ENCODE measurements around the gene DPH1. TPM values are rescaled to one million over a fixed set of nuclear protein-coding genes. Genes with fewer than 3 reads are reported as not detected.
"Not testable (repeated sequence)": the region's sequence is repeated elsewhere in the genome, so short reads cannot be mapped to it uniquely, and the experiment has no call there.

The DPH1 gene
- 20.0 TPM for polyA plus RNA-seq (2013, experiment 1 of 2)
- 19.3 TPM for polyA plus RNA-seq (2013, experiment 2 of 2)

DNA sequence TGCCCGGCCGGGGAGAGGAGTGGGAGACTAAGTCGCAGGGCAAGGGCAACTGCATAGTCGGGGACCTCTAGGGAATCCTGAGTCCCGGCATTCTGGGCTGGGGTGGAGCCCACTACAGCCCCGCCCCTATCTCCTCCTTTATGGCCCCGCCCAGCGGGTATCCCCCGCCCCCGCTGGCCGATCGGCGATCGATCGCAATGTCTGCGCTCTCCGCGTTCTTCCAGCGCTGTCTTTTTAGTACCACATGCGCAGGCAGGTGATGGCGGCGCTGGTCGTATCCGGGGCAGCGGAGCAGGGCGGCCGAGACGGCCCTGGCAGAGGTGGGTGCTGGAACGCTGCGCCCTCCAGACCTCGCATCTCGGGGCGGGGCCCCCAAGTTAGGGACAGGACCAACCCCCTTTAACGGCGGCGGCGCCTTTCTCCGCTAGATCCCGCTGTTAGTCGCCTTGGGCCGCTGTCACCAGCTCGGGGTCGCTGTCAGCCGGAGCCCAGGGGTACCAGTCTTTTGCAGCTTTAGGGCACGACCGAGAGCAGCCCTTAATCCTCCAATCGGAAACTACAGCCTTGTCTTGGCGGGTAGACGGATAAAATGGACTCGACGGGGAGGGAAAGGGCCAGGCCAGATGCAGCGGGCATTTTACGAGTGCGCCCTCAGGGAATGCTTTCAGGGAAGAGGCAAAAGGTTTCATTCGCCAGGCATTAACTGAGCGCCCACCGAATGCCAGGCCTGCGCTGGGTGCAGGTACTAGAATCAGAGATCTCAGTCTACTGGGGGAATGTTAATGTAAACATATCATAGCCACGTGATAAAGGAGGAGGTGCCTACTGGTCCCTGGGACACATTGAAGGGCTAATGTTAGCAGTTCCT is at the start of gene DPH1:
Gene DPH1, plus strand, starts transcription at position 243 of the 868 bp plus-strand sequence. Its CDS starts 17 bp downstream, at position 260.
- no peak within 1 kb of the TSS for H2BK5ac ChIP-seq (ENCODE audit: low read length)
- no peak within 1 kb of the TSS for H3K27ac ChIP-seq (ENCODE audit: low read depth, low read length)
- DNase-seq, result peak; percentile 96
- H3K27me3 ChIP-seq (ENCODE audit: insufficient read depth, low read length, poor library complexity), result peaks cover 6% of the 10 kb centered on the region
- no peak within 1 kb of the TSS for H2AK5ac ChIP-seq (ENCODE audit: low read length)
- no peak within 1 kb of the TSS for H2BK15ac ChIP-seq (replicated peaks; ENCODE audit: low read depth)
- H3K4me2 ChIP-seq (ENCODE audit: low read length), result peak within 1 kb of the TSS; percentile 97
- H4K5ac ChIP-seq (ENCODE audit: low read length), result no peak within 1 kb of the TSS
- H3K79me1 ChIP-seq (ENCODE audit: low read length), result peaks cover 2% of the 10 kb centered on the region
- no peaks in the 10 kb centered on the region for H3K79me2 ChIP-seq (ENCODE audit: control insufficient read depth, insufficient read depth, low read length)
- peak within 1 kb of the TSS; percentile 78 for H3K9ac ChIP-seq (ENCODE audit: low read length)
- no peak within 1 kb of the TSS for H3K4ac ChIP-seq (ENCODE audit: low read depth, low read length)
- H4K8ac ChIP-seq (ENCODE audit: low read depth, low read length), result no peak within 1 kb of the TSS
- H3K56ac ChIP-seq (ENCODE audit: low read length), result peak within 1 kb of the TSS; percentile 82
- no peak within 1 kb of the TSS for H2BK120ac ChIP-seq (ENCODE audit: low read depth, low read length)
- H3K4me3 ChIP-seq (ENCODE audit: low read length), result peak within 1 kb of the TSS; percentile 99
- peak within 1 kb of the TSS; percentile 75 for H3K18ac ChIP-seq (ENCODE audit: low read length)
- H3K4me1 ChIP-seq (ENCODE audit: control insufficient read depth, low read depth, low read length), result no peaks in the 10 kb centered on the region
- H3K23ac ChIP-seq (ENCODE audit: low read length), result no peak within 1 kb of the TSS
- no CpG with 5 or more reads among the region's 59 CpGs for WGBS (ENCODE audit: extremely low coverage, insufficient coverage, low lambda C conversion rate)
- H3K36me3 ChIP-seq (ENCODE audit: control insufficient read depth, insufficient read depth, low read length), result no peaks in the 10 kb centered on the region

GRCh38 chr17:1980665-1981250 is 49.2 kb upstream of the DPH1 start:
- Histone ChIP-seq H3K18ac (ENCODE audit: low read length) (no peak overlapping the region), H3K4me2 (ENCODE audit: low read length) (no peak overlapping the region), H2BK5ac (ENCODE audit: low read length) (no peak overlapping the region), H2BK120ac (ENCODE audit: low read depth, low read length) (no peak overlapping the region), H2AK5ac (ENCODE audit: low read length) (no peak overlapping the region), H3K23ac (ENCODE audit: low read length) (no peak overlapping the region), H4K5ac (ENCODE audit: low read length) (no peak overlapping the region), H3K27ac (ENCODE audit: low read depth, low read length) (no peak overlapping the region), H3K79me2 (ENCODE audit: control insufficient read depth, insufficient read depth, low read length) (no peaks in the 10 kb centered on the region), H3K56ac (ENCODE audit: low read length) (no peak overlapping the region), H4K8ac (ENCODE audit: low read depth, low read length) (no peak overlapping the region), H3K36me3 (ENCODE audit: control insufficient read depth, insufficient read depth, low read length) (no peaks in the 10 kb centered on the region), H3K27me3 (ENCODE audit: insufficient read depth, low read length, poor library complexity) (no peaks in the 10 kb centered on the region), H3K4me3 (ENCODE audit: low read length) (no peak overlapping the region), H2BK15ac (replicated peaks; ENCODE audit: low read depth) (no peak overlapping the region), H3K4me1 (ENCODE audit: control insufficient read depth, low read depth, low read length) (peaks cover 5% of the 10 kb centered on the region), H3K4ac (ENCODE audit: low read depth, low read length) (no peak overlapping the region), H3K9ac (ENCODE audit: low read length) (no peak overlapping the region), H3K79me1 (ENCODE audit: low read length) (no peaks in the 10 kb centered on the region)
- no CpG with 5 or more reads among the region's 8 CpGs for WGBS (ENCODE audit: extremely low coverage, insufficient coverage, low lambda C conversion rate)
- no peak for DNase-seq

DNA sequence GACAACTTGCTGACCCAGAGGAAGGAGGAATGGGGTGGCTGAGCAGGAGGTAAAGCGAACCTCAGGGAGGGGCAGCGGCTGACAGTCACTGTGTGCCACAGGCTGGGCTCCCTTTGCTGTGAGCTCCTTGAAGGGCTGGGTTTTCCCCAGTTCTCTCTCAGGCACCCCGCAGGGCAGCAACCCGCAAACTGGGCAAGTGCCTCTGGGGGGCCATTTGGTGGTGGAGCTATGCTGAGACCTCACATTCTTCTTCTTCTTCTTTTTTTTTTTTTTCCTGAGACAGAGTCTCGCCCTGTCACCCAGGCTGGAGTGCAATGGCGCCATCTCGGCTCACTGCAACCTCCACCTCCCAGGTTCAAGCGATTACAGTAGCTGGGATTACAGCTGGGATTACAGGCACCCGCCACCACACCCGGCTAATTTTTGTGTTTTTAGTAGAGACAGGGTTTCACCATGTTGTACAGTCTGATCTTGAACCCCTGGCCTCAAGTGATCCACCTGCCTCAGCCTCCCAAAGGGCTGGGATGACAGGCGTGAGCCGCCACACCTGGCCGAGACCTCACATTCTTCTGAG is 47.1 kb upstream of the DPH1 start:
- no CpG with 5 or more reads among the region's 13 CpGs for WGBS (ENCODE audit: extremely low coverage, insufficient coverage, low lambda C conversion rate)
- not testable (repeated sequence) for H3K27ac ChIP-seq (ENCODE audit: low read depth, low read length); H2BK5ac ChIP-seq (ENCODE audit: low read length); H4K5ac ChIP-seq (ENCODE audit: low read length); H3K18ac ChIP-seq (ENCODE audit: low read length); H3K4me2 ChIP-seq (ENCODE audit: low read length); H2BK15ac ChIP-seq (replicated peaks; ENCODE audit: low read depth); H3K36me3 ChIP-seq (ENCODE audit: control insufficient read depth, insufficient read depth, low read length); H3K9ac ChIP-seq (ENCODE audit: low read length); H4K8ac ChIP-seq (ENCODE audit: low read depth, low read length); H3K23ac ChIP-seq (ENCODE audit: low read length); H3K4me1 ChIP-seq (ENCODE audit: control insufficient read depth, low read depth, low read length); H3K27me3 ChIP-seq (ENCODE audit: insufficient read depth, low read length, poor library complexity); H3K79me1 ChIP-seq (ENCODE audit: low read length); H3K4ac ChIP-seq (ENCODE audit: low read depth, low read length); H3K4me3 ChIP-seq (ENCODE audit: low read length); H3K79me2 ChIP-seq (ENCODE audit: control insufficient read depth, insufficient read depth, low read length); H2AK5ac ChIP-seq (ENCODE audit: low read length); H2BK120ac ChIP-seq (ENCODE audit: low read depth, low read length); DNase-seq
- peak overlapping the region; percentile 37 for H3K56ac ChIP-seq (ENCODE audit: low read length)

DNA sequence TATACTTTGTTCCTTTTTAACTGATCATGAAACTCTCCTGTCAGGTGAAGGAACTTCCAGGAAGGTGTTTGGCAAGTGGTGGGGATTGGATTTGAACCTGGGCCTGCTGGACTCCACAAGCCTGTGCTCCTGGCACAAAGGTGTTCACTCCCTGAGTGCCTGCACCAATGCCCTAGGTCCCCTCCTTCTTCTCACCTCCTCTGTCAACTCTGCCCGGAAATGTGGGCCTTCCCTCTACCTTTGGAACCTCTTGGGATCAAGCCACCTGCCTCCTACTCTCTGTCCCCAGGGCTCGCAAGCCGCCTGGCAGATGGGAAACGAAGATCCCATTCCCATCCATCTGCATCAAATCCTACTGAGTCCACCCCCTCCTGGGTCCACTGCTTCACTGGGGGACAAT is 44.9 kb upstream of the DPH1 start:
- no peak overlapping the region for H3K9ac ChIP-seq (ENCODE audit: low read length)
- H4K8ac ChIP-seq (ENCODE audit: low read depth, low read length), result no peak overlapping the region
- no peaks in the 10 kb centered on the region for H3K36me3 ChIP-seq (ENCODE audit: control insufficient read depth, insufficient read depth, low read length)
- H4K5ac ChIP-seq (ENCODE audit: low read length), result no peak overlapping the region
- H3K4me1 ChIP-seq (ENCODE audit: control insufficient read depth, low read depth, low read length), result peaks cover 8% of the 10 kb centered on the region
- no peak overlapping the region for H3K27ac ChIP-seq (ENCODE audit: low read depth, low read length)
- no peak overlapping the region for H3K23ac ChIP-seq (ENCODE audit: low read length)
- no peak overlapping the region for H2BK120ac ChIP-seq (ENCODE audit: low read depth, low read length)
- no peak overlapping the region for H3K4me2 ChIP-seq (ENCODE audit: low read length)
- no peak overlapping the region for H2BK5ac ChIP-seq (ENCODE audit: low read length)
- no peak overlapping the region for H2AK5ac ChIP-seq (ENCODE audit: low read length)
- WGBS (ENCODE audit: extremely low coverage, insufficient coverage, low lambda C conversion rate), result no CpG with 5 or more reads among the region's 4 CpGs
- no peak overlapping the region for H2BK15ac ChIP-seq (replicated peaks; ENCODE audit: low read depth)
- H3K79me1 ChIP-seq (ENCODE audit: low read length), result no peaks in the 10 kb centered on the region
- H3K4ac ChIP-seq (ENCODE audit: low read depth, low read length), result no peak overlapping the region
- no peaks in the 10 kb centered on the region for H3K27me3 ChIP-seq (ENCODE audit: insufficient read depth, low read length, poor library complexity)
- H3K4me3 ChIP-seq (ENCODE audit: low read length), result no peak overlapping the region
- no peaks in the 10 kb centered on the region for H3K79me2 ChIP-seq (ENCODE audit: control insufficient read depth, insufficient read depth, low read length)
- DNase-seq, result no peak
- no peak overlapping the region for H3K18ac ChIP-seq (ENCODE audit: low read length)
- H3K56ac ChIP-seq (ENCODE audit: low read length), result peak overlapping the region; percentile 28

DNA sequence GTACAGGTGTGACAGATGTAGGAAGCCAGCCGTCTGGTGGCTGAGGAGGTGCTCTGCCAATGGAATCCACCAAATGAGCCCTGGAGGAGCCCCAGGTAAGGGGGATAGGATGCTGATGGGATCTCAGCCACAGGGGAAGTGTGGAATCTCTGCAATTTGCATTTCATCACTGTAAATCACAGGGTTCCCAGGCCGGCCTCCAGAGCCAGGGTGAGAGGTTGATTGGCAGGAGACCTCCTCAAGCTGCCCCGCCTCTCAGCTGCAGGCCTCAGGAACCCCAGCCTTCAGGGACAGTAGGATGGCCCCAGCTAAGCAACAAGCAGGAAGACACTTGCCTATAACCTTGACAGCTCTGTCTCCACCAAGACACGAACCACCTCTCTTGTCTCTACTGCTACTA is 44.3 kb upstream of the DPH1 start:
- H4K5ac ChIP-seq (ENCODE audit: low read length), result no peak overlapping the region
- no peaks in the 10 kb centered on the region for H3K27me3 ChIP-seq (ENCODE audit: insufficient read depth, low read length, poor library complexity)
- H3K79me1 ChIP-seq (ENCODE audit: low read length), result no peaks in the 10 kb centered on the region
- no peak overlapping the region for H3K4me3 ChIP-seq (ENCODE audit: low read length)
- H3K56ac ChIP-seq (ENCODE audit: low read length), result no peak overlapping the region
- no peak overlapping the region for H2BK120ac ChIP-seq (ENCODE audit: low read depth, low read length)
- peak; percentile 97 for DNase-seq
- no peak overlapping the region for H2BK15ac ChIP-seq (replicated peaks; ENCODE audit: low read depth)
- H2BK5ac ChIP-seq (ENCODE audit: low read length), result no peak overlapping the region
- no peak overlapping the region for H3K4me2 ChIP-seq (ENCODE audit: low read length)
- H4K8ac ChIP-seq (ENCODE audit: low read depth, low read length), result no peak overlapping the region
- no peak overlapping the region for H3K27ac ChIP-seq (ENCODE audit: low read depth, low read length)
- H3K4me1 ChIP-seq (ENCODE audit: control insufficient read depth, low read depth, low read length), result peaks cover 8% of the 10 kb centered on the region
- no peak overlapping the region for H3K23ac ChIP-seq (ENCODE audit: low read length)
- H3K18ac ChIP-seq (ENCODE audit: low read length), result no peak overlapping the region
- WGBS (ENCODE audit: extremely low coverage, insufficient coverage, low lambda C conversion rate), result no CpG with 5 or more reads among the region's 4 CpGs
- no peak overlapping the region for H2AK5ac ChIP-seq (ENCODE audit: low read length)
- H3K9ac ChIP-seq (ENCODE audit: low read length), result no peak overlapping the region
- H3K79me2 ChIP-seq (ENCODE audit: control insufficient read depth, insufficient read depth, low read length), result no peaks in the 10 kb centered on the region
- no peak overlapping the region for H3K4ac ChIP-seq (ENCODE audit: low read depth, low read length)
- H3K36me3 ChIP-seq (ENCODE audit: control insufficient read depth, insufficient read depth, low read length), result no peaks in the 10 kb centered on the region
